DND-41 (cell line): Measurements from ENCODE around the gene GPR39.

Experiments
- ATAC-seq: fragments of 200-7000 bp; cut with Tn5 transposase; 3 replicates; pipeline ENCODE4 v1.9.1; 2021; ENCODE audit warnings: low read depth; ENCODE audit not compliant: insufficient read depth
- DNase-seq: peaks from one replicate; pipeline ENCODE4 v3.0.0-alpha.2; 2020
- H2AFZ ChIP-seq: 2 replicates; pipeline ENCODE4 v1.6.0; 2012; ENCODE audit warnings: low read depth, low read length
- H3K27ac ChIP-seq: 2 replicates; pipeline ENCODE4 v1.5.1; 2012; ENCODE audit warnings: low read length, inconsistent platforms
- H3K27me3 ChIP-seq: fragments of 200-600 bp; sonication (generic); 2 replicates; pipeline ENCODE4 v1.6.0; 2012; ENCODE audit warnings: low read length, mild to moderate bottlenecking, inconsistent platforms; ENCODE audit not compliant: insufficient read depth, poor library complexity
- H3K36me3 ChIP-seq: 2 replicates; pipeline ENCODE4 v1.5.1; 2012; ENCODE audit warnings: low read length, inconsistent platforms; ENCODE audit not compliant: insufficient read depth
- H3K4me1 ChIP-seq: 2 replicates; pipeline ENCODE4 v1.5.1; 2012; ENCODE audit warnings: mild to moderate bottlenecking, low read length; ENCODE audit not compliant: insufficient read depth
- H3K4me2 ChIP-seq: 2 replicates; pipeline ENCODE4 v1.6.0; 2012; ENCODE audit warnings: mild to moderate bottlenecking, moderate library complexity, low read length, inconsistent platforms; ENCODE audit not compliant: insufficient read depth
- H3K4me3 ChIP-seq, 2 experiments: fragments of 200-600 bp in 1 of 2; shearing (Covaris generic) in 1 of 2; 2 replicates each; pipeline ENCODE4 v1.5.1; 2012 to 2016; ENCODE audit warnings: inconsistent platforms in 2 of 2, low read length in 2 of 2, mild to moderate bottlenecking in 2 of 2, low read depth in 1 of 2, moderate library complexity in 1 of 2
- H3K79me2 ChIP-seq: 2 replicates; pipeline ENCODE4 v1.6.0; 2012; ENCODE audit warnings: low read length, inconsistent platforms; ENCODE audit not compliant: insufficient read depth
- H3K9ac ChIP-seq: 2 replicates; pipeline ENCODE4 v1.6.0; 2012; ENCODE audit warnings: low read depth, mild to moderate bottlenecking, inconsistent platforms, low read length, moderate library complexity
- H3K9me3 ChIP-seq: 2 replicates; pipeline ENCODE4 v1.5.1; 2012; ENCODE audit warnings: low read length, moderate library complexity, mild to moderate bottlenecking, inconsistent platforms; ENCODE audit not compliant: insufficient read depth, severe bottlenecking
- H4K20me1 ChIP-seq: 2 replicates; pipeline ENCODE4 v1.6.0; 2012; ENCODE audit warnings: low read length; ENCODE audit not compliant: insufficient read depth
- CTCF ChIP-seq: IDR thresholded peaks from 2 replicates; pipeline ENCODE4 v1.5.1; 2012; ENCODE audit warnings: borderline replicate concordance, low read length, moderate library complexity, mild to moderate bottlenecking; ENCODE audit not compliant: poor library complexity, severe bottlenecking; ENCODE audit errors: extremely low read depth
- EZH2 ChIP-seq: IDR thresholded peaks from 3 replicates; pipeline ENCODE4 v1.6.1; 2012; ENCODE audit warnings: borderline replicate concordance, low read depth, mild to moderate bottlenecking, moderate library complexity, low read length, inconsistent platforms; ENCODE audit not compliant: severe bottlenecking

The GPR39 gene

GRCh38 chr2:132416723-132417395 lies at the start of gene GPR39:
GPR39 (plus strand) TSS chr2:132416805.
- Histone ChIP-seq H3K27ac (no peak within 1 kb of the TSS), H3K9me3 (no peaks in the 10 kb centered on the region), H3K79me2 (no peaks in the 10 kb centered on the region), H3K4me2 (no peak within 1 kb of the TSS), H3K27me3 (no peaks in the 10 kb centered on the region), H3K9ac (no peak within 1 kb of the TSS), H4K20me1 (no peaks in the 10 kb centered on the region), H3K36me3 (no peaks in the 10 kb centered on the region), H3K4me1 (no peaks in the 10 kb centered on the region), H2AFZ (no peak within 1 kb of the TSS), H3K4me3 (no peak within 1 kb of the TSS)
- DNase-seq (no peak), ATAC-seq (no peak)
- TF ChIP-seq CTCF (no peak), EZH2 (no peak)

DNA sequence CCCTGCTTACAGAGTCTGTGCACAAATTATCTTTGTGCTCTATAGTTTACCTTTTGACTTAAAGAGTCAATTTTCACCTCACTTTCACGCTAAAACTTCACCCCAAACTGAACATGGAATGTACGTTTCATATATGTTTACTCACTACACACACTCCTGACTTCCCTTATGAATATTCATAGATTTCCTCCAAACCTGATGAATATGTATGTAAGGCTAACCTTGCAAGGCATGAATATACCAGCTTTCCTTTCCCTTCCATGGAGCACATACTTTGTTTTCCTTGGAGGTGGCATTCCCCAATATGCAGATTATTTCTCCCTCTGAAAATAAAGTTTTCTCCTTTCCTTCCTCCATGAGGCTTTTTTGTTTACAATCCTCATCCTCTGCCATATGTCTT lies 48.4 kb upstream of the GPR39 start:
- no peaks in the 10 kb centered on the region for H3K9me3 ChIP-seq
- no peak overlapping the region for H3K4me3 ChIP-seq
- no peaks in the 10 kb centered on the region for H3K79me2 ChIP-seq
- H3K4me2 ChIP-seq, result no peak overlapping the region
- no peaks in the 10 kb centered on the region for H3K27me3 ChIP-seq
- no peaks in the 10 kb centered on the region for H3K4me1 ChIP-seq
- H3K36me3 ChIP-seq, result no peaks in the 10 kb centered on the region
- ATAC-seq, result no peak
- TF ChIP-seq CTCF, result no peak
- no peak for TF ChIP-seq EZH2
- H2AFZ ChIP-seq, result no peak overlapping the region
- H3K9ac ChIP-seq, result no peak overlapping the region
- no peak overlapping the region for H3K27ac ChIP-seq
- no peak for DNase-seq
- no peaks in the 10 kb centered on the region for H4K20me1 ChIP-seq

GRCh38 chr2:132372276-132372675 lies 44.3 kb upstream of the GPR39 start:
- no peaks in the 10 kb centered on the region for H3K9me3 ChIP-seq
- no peak overlapping the region for H3K27ac ChIP-seq
- no peak overlapping the region for H3K4me2 ChIP-seq
- DNase-seq (no peak), ATAC-seq (no peak)
- no peaks in the 10 kb centered on the region for H3K27me3 ChIP-seq
- H3K79me2 ChIP-seq, result no peaks in the 10 kb centered on the region
- TF ChIP-seq CTCF (no peak), EZH2 (no peak)
- H3K9ac ChIP-seq, result no peak overlapping the region
- no peak overlapping the region for H2AFZ ChIP-seq
- no peaks in the 10 kb centered on the region for H3K4me1 ChIP-seq
- no peak overlapping the region for H3K4me3 ChIP-seq
- no peaks in the 10 kb centered on the region for H3K36me3 ChIP-seq
- H4K20me1 ChIP-seq, result no peaks in the 10 kb centered on the region
